WERI-Rb-1 (cell line): ENCODE results near the gene CCDC154.

Experiments used
- DNase-seq: peaks from one replicate; pipeline ENCODE4 v3.0.0-alpha.2; 2020
- H3K27ac ChIP-seq: fragments of 250-450 bp; sonication (Bioruptor Pico); 2 replicates; pipeline ENCODE4 v1.5.1; 2020; ENCODE audit warnings: mild to moderate bottlenecking, moderate library complexity
- H3K27me3 ChIP-seq: fragments of 250-450 bp; sonication (Bioruptor Pico); 2 replicates; pipeline ENCODE4 v1.5.1; 2021; ENCODE audit warnings: mild to moderate bottlenecking, low read depth, moderate library complexity; ENCODE audit not compliant: insufficient read depth, severe bottlenecking
- H3K36me3 ChIP-seq: fragments of 250-450 bp; sonication (Bioruptor Pico); 2 replicates; pipeline ENCODE4 v1.5.1; 2020; ENCODE audit warnings: mild to moderate bottlenecking, moderate library complexity
- H3K4me3 ChIP-seq: 2 replicates; pipeline ENCODE4 v1.5.1; 2011; ENCODE audit warnings: low read depth, mild to moderate bottlenecking, control low read depth, low read length
- H3K9me3 ChIP-seq: fragments of 250-450 bp; sonication (Bioruptor Pico); 2 replicates; pipeline ENCODE4 v1.5.1; 2021; ENCODE audit warnings: mild to moderate bottlenecking, moderate library complexity; ENCODE audit not compliant: severe bottlenecking
- CTCF ChIP-seq: IDR thresholded peaks from 2 replicates; pipeline ENCODE4 v1.5.1; 2011; ENCODE audit warnings: low read depth, mild to moderate bottlenecking, control low read depth, inconsistent platforms, low read length

The CCDC154 gene

GRCh38 chr16:1429631-1430030, 14.7 kb downstream of the CCDC154 start:
- Histone ChIP-seq H3K27me3 (no peaks in the 10 kb centered on the region), H3K36me3 (no peaks in the 10 kb centered on the region), H3K27ac (no peak overlapping the region), H3K9me3 (no peaks in the 10 kb centered on the region), H3K4me3 (no peak overlapping the region)
- no peak for DNase-seq
- no peak for TF ChIP-seq CTCF

GRCh38 chr16:1429012-1429411, 15.3 kb downstream of the CCDC154 start:
- H3K9me3 ChIP-seq: no peaks in the 10 kb centered on the region
- no peak for TF ChIP-seq CTCF
- no peak for DNase-seq

GRCh38 chr16:1428511-1428910, 15.8 kb downstream of the CCDC154 start:
- no peak for DNase-seq
- no peak overlapping the region for H3K27ac ChIP-seq
- TF ChIP-seq CTCF: peak; percentile 25; the same call in 1 of the 2 replicates
- H3K36me3 ChIP-seq: no peaks in the 10 kb centered on the region
- H3K9me3 ChIP-seq: no peaks in the 10 kb centered on the region
- no peaks in the 10 kb centered on the region for H3K27me3 ChIP-seq
- H3K4me3 ChIP-seq: no peak overlapping the region

More at GRCh38 chr16:1429012-1429411, 15.3 kb downstream of the CCDC154 start:
- Histone ChIP-seq H3K4me3 (no peak overlapping the region), H3K36me3 (no peaks in the 10 kb centered on the region), H3K27me3 (no peaks in the 10 kb centered on the region), H3K27ac (no peak overlapping the region)

GRCh38 chr16:1427473-1428461, 16.6 kb downstream of the CCDC154 start:
- Histone ChIP-seq H3K27me3 (no peaks in the 10 kb centered on the region), H3K36me3 (no peaks in the 10 kb centered on the region), H3K27ac (no peak overlapping the region), H3K4me3 (no peak overlapping the region), H3K9me3 (no peaks in the 10 kb centered on the region)
- no peak for DNase-seq
- no peak for TF ChIP-seq CTCF

- no peak overlapping the region for H3K4me3 ChIP-seq
- no peaks in the 10 kb centered on the region for H3K27me3 ChIP-seq
- no peak for DNase-seq
- no peak overlapping the region for H3K27ac ChIP-seq
- H3K9me3 ChIP-seq: no peaks in the 10 kb centered on the region
- no peaks in the 10 kb centered on the region for H3K36me3 ChIP-seq
- no peak for TF ChIP-seq CTCF
These were observed 17.5 kb downstream of the CCDC154 start for GRCh38 chr16:1426734-1427471.
